Adrenal gland (tissue), 5 donors: ENCODE data around the gene PIK3R2.
"Not testable (repeated sequence)": the region's sequence is repeated elsewhere in the genome, so short reads cannot be mapped to it uniquely, and the experiment has no call there.

Experiments used
- CTCF ChIP-seq, 6 experiments: fragments of 450-650 bp in 4 of 6; fragments of 200-600 bp in 2 of 6; sonication (generic) in 1 of 6; IDR thresholded peaks; 1 replicate in 5 of 6; 2 replicates in 1 of 6; pipeline versions ENCODE4 v1.5.1 to v1.8.0; 2016 to 2021; ENCODE audit warnings: antibody characterized with exemption in 6 of 6, mild to moderate bottlenecking in 2 of 6, moderate library complexity in 1 of 6
- POLR2A ChIP-seq, 2 donors: fragments of 450-650 bp; IDR thresholded peaks; one replicate each; pipeline ENCODE4 v1.6.1; 2017; ENCODE audit warnings: antibody characterized with exemption in 2 of 2, mild to moderate bottlenecking in 2 of 2, moderate library complexity in 1 of 2
- donor health status: DM: no; HTN: no; CAD: no.

GRCh38 chr19:18105259-18105658 lies 47.7 kb upstream of the PIK3R2 start:
- TF ChIP-seq POLR2A, CTCF (IDR thresholded peaks at IDR 0.05): not testable (repeated sequence)
